ENCODE data around the gene NKPD1. TPM values are rescaled to one million over a fixed set of nuclear protein-coding genes. Genes with fewer than 3 reads are reported as not detected.

The NKPD1 gene
- total RNA-seq, 6 experiments from 2014 or later = 0.07 to 0.17 (median 0.07) TPM; not detected in 1

- Mint-ChIP-seq H3K36me3 (ENCODE audit: low read depth) (no peaks in the 10 kb centered on the region), H3K4me3 (no peak overlapping the region), H3K9me3 (no peaks in the 10 kb centered on the region), H3K4me1 (ENCODE audit: low read depth) (peaks cover 11% of the 10 kb centered on the region), H3K27me3 (ENCODE audit: insufficient read depth) (peaks cover 19% of the 10 kb centered on the region), H3K27ac (no peak overlapping the region)
- no peak for DNase-seq
- TF ChIP-seq CTCF (IDR thresholded peaks at IDR 0.05) = no peak
Measured at GRCh38 chr19:45156011-45156630, 4.7 kb downstream of the NKPD1 start.

- DNase-seq = peak; percentile 76
- Mint-ChIP-seq H3K4me1 (ENCODE audit: low read depth) (peaks cover 11% of the 10 kb centered on the region), H3K4me3 (peak overlapping the region; percentile 12), H3K9me3 (no peaks in the 10 kb centered on the region), H3K27ac (peak overlapping the region; percentile 68), H3K36me3 (ENCODE audit: low read depth) (peaks cover 4% of the 10 kb centered on the region; the same call in 1 of the 2 replicates), H3K27me3 (ENCODE audit: insufficient read depth) (peaks cover 13% of the 10 kb centered on the region)
- peak; percentile 22; the same call in 1 of the 2 replicates for TF ChIP-seq CTCF (IDR thresholded peaks at IDR 0.05)
Measured at GRCh38 chr19:45154064-45154827, 6.5 kb downstream of the NKPD1 start.

GRCh38 chr19:45153339-45154063 is 7.3 kb downstream of the NKPD1 start:
- Mint-ChIP-seq H3K36me3 (ENCODE audit: low read depth) (peaks cover 4% of the 10 kb centered on the region; the same call in 1 of the 2 replicates), H3K4me1 (ENCODE audit: low read depth) (peaks cover 11% of the 10 kb centered on the region), H3K27me3 (ENCODE audit: insufficient read depth) (peaks cover 13% of the 10 kb centered on the region), H3K27ac (peak overlapping the region; percentile 68), H3K9me3 (no peaks in the 10 kb centered on the region), H3K4me3 (peak overlapping the region; percentile 12)
- no peak for DNase-seq
- no peak for TF ChIP-seq CTCF (IDR thresholded peaks at IDR 0.05)

DNA sequence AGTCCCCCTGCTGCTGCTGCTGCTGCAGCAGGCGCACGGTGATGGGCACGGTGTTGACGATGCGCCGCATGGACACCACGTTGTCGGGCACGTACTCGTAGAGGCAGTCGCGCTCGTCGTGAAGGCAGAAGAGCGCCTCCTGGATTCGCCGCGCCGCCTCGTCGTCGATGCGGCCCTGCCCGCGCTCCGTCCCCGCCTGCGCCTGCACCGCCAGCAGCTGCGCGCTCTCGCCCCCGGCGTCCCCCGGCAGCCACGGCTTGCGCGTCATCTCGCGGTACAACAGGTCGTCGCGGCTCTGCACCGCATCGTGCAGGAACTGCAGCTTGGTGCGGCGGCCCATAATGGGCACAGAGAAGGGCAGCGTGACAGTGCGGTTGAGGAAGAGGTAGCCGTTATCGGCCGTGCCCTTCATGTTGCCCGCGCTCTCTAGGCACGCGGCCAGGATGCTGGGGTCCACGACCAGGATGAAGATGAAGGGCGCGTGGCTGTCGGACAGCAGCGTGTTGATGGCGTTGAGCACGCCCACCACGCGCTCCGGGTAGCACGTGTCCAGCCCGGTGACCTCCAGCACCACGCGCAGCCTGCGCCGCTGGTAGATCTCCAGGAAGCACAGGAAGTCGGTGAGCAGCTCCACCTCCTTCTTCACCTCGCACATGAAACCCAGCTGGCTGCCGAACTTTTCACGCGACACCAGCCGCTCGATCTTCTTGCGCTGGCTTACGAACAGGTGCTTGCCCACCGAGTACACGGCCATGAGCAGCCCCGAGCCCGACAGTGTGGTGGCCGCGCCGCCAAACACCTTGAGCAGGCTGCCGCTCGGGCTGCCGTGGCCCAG is 8.1 kb downstream of the NKPD1 start:
- Mint-ChIP-seq H3K9me3 (no peaks in the 10 kb centered on the region), H3K36me3 (ENCODE audit: low read depth) (peaks cover 4% of the 10 kb centered on the region; the same call in 1 of the 2 replicates), H3K4me3 (peak overlapping the region; percentile 22; the same call in 1 of the 2 replicates), H3K27me3 (ENCODE audit: insufficient read depth) (peaks cover 12% of the 10 kb centered on the region), H3K4me1 (ENCODE audit: low read depth) (peaks cover 11% of the 10 kb centered on the region), H3K27ac (no peak overlapping the region; the same call in 1 of the 2 replicates)
- DNase-seq = no peak
- no peak for TF ChIP-seq CTCF (IDR thresholded peaks at IDR 0.05)
